GM19025 (cell line): ENCODE measurements around the gene SNRPD3.
"Not testable (repeated sequence)": the region's sequence is repeated elsewhere in the genome, so short reads cannot be mapped to it uniquely, and the experiment has no call there.

Experiments used
- ATAC-seq: cut with Tn5 transposase; IDR thresholded peaks from one replicate; pipeline ENCODE4 v1.9.1; 2021; ENCODE audit warnings: mild to moderate bottlenecking, low read depth, moderate library complexity; ENCODE audit not compliant: unreplicated experiment

Gene SNRPD3

GRCh38 chr22:24606340-24606739 lies 50.5 kb downstream of the SNRPD3 start:
- not testable (repeated sequence) for ATAC-seq

GRCh38 chr22:24607429-24607983 lies 51.7 kb downstream of the SNRPD3 start:
- peak; percentile 66 for ATAC-seq

- not testable (repeated sequence) for ATAC-seq
Observed at GRCh38 chr22:24608327-24608726, 52.5 kb downstream of the SNRPD3 start.

- ATAC-seq = not testable (repeated sequence)
Observed at GRCh38 chr22:24609888-24610287, 54.1 kb downstream of the SNRPD3 start.

- not testable (repeated sequence) for ATAC-seq
Observed at GRCh38 chr22:24614794-24615193, 59.0 kb downstream of the SNRPD3 start.

- not testable (repeated sequence) for ATAC-seq
Observed at GRCh38 chr22:24621244-24621643, 65.4 kb downstream of the SNRPD3 start.

GRCh38 chr22:24622596-24622995 lies 66.8 kb downstream of the SNRPD3 start:
- ATAC-seq = not testable (repeated sequence)
